HepG2 (cell line): ENCODE data around the gene ZNF23. TPM values are rescaled to one million over a fixed set of nuclear protein-coding genes. Genes with fewer than 3 reads are reported as not detected.

Source experiments
- DPF2 ChIP-seq: sonication (generic); formaldehyde crosslinking; IDR thresholded peaks from 2 replicates; pipeline ENCODE4 v1.4.0; 2020; ENCODE audit warnings: mild to moderate bottlenecking, low read depth, missing genetic modification reagents, borderline replicate concordance
- MAF1 ChIP-seq: sonication (generic); formaldehyde crosslinking; IDR thresholded peaks from 2 replicates; pipeline ENCODE4 v1.5.0; 2020; ENCODE audit warnings: missing genetic modification reagents, borderline replicate concordance
- MAFG ChIP-seq: sonication (generic); formaldehyde crosslinking; IDR thresholded peaks from 2 replicates; pipeline ENCODE4 v1.5.1; 2020; ENCODE audit warnings: mild to moderate bottlenecking, missing genetic modification reagents
- MED1 ChIP-seq: sonication (generic); formaldehyde crosslinking; IDR thresholded peaks from 2 replicates; pipeline ENCODE4 v1.4.0; 2020; ENCODE audit warnings: missing genetic modification reagents
- RXRB ChIP-seq: IDR thresholded peaks from 2 replicates; pipeline ENCODE4 v1.6.1; 2016; ENCODE audit warnings: borderline replicate concordance, missing genetic modification reagents, missing compliant biosample characterization
- ZNF121 ChIP-seq: sonication (generic); formaldehyde crosslinking; IDR thresholded peaks from 2 replicates; pipeline ENCODE4 v1.5.0; 2020; ENCODE audit warnings: mild to moderate bottlenecking, missing genetic modification reagents
- ZNF317 ChIP-seq: sonication (generic); formaldehyde crosslinking; IDR thresholded peaks from 2 replicates; pipeline ENCODE4 v1.5.0; 2020; ENCODE audit warnings: mild to moderate bottlenecking, missing genetic modification reagents
- ZNF546 ChIP-seq: sonication (generic); formaldehyde crosslinking; conservative IDR thresholded peaks from 2 replicates; pipeline ENCODE4 v1.8.1; 2023; ENCODE audit warnings: mild to moderate bottlenecking, missing genetic modification reagents
- ZNF7 ChIP-seq: IDR thresholded peaks from 2 replicates; pipeline ENCODE4 v1.6.1; 2016; ENCODE audit warnings: missing biosample characterization, missing genetic modification reagents
- ZNF709 ChIP-seq: sonication (generic); formaldehyde crosslinking; IDR thresholded peaks from 2 replicates; pipeline ENCODE4 v1.5.0; 2020; ENCODE audit warnings: mild to moderate bottlenecking, missing genetic modification reagents
- ZSCAN25 ChIP-seq: sonication (generic); formaldehyde crosslinking; IDR thresholded peaks from 2 replicates; pipeline ENCODE4 v1.8.0; 2022; ENCODE audit warnings: mild to moderate bottlenecking, missing genetic modification reagents
- polyA plus RNA-seq, 8 experiments: library from polyadenylated mRNA; depleted of rRNA in 3 of 8; stranded (reverse) in 7 of 8; unstranded in 1 of 8; fragments of >200 nt; fragmentation: Illumina TruSeq in 4 of 8; extraction: Trizol in 4 of 8; gene quantifications; 2 replicates each; pipeline versions ENCODE4 v1.2.1 to v1.2.3, GENCODE V29; 2011 to 2016; ENCODE audit warnings: low read depth in 4 of 8, missing spikeins in 1 of 8, mixed read lengths in 1 of 8; ENCODE audit not compliant: insufficient read depth in 1 of 8
- total RNA-seq, 5 experiments: library from RNA; depleted of rRNA; stranded (reverse); fragments of >200 nt; fragmentation: Illumina TruSeq; extraction: Trizol; gene quantifications; 2 replicates each; pipeline ENCODE4 v1.2.3, GENCODE V29; 2016; ENCODE audit warnings: low read depth in 1 of 5
- TF ChIP-seq, protein P1 (sequence below): sonication (generic); formaldehyde crosslinking; IDR thresholded peaks from 2 replicates; pipeline ENCODE4 v1.9.0; 2021; ENCODE audit warnings: mild to moderate bottlenecking, missing genetic modification reagents
- TF ChIP-seq, protein P2 (sequence below): sonication (generic); formaldehyde crosslinking; IDR thresholded peaks from 2 replicates; pipeline ENCODE4 v1.4.0; 2020; ENCODE audit warnings: missing genetic modification reagents, borderline replicate concordance
- TF ChIP-seq, protein P3 (sequence below): sonication (generic); formaldehyde crosslinking; IDR thresholded peaks from 2 replicates; pipeline ENCODE4 v1.5.0; 2020; ENCODE audit warnings: missing genetic modification reagents, mild to moderate bottlenecking, borderline replicate concordance
- TF ChIP-seq, protein P4 (sequence below): sonication (generic); formaldehyde crosslinking; IDR thresholded peaks from 2 replicates; pipeline ENCODE4 v1.5.0; 2020; ENCODE audit warnings: missing genetic modification reagents

Gene ZNF23
- total and polyA plus RNA-seq, 2 of the 13 experiments (the other 11 are each of a cell fraction or from before 2014, with no cell fraction given), result 8.6 to 12.2 TPM

DNA sequence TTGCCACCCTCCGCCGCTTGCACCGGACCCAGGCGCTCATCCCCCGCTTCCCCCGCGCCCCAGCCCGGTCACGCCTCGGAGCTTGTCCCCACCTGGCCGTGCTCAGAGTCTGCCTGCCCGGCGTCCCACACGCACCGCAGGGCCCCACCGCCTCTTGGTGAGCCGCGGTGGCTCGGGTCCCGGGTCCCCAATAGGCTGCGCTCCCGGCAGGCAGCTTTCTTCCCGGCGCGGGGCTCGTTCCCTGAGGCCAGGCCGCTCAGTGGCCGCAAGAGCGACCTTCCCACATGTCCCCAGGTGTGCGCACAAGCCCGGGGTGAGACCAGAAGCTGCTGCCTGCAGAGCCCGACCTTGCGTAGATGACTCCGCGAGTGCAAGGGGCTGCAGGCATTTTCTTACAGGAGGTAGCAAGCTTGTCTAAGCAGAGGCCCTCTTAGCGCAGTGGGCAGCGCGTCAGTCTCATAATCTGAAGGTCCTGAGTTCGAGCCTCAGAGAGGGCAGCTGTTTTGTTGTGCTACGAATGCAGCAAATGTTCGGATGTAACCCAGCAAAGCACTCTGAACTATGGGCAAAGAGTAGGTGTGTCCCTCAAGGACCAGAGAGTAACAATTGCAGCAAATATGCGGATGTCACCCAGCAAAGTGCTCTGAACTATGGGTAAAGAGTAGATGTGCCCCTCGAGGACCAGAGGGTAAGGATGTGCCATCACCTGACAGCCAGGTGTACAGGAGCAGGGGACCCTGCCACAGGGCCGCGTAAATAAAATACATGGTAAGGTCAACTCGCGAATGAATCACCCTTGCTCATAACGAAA lies 35.8 kb downstream of the ZNF23 start (continued):
- TF ChIP-seq, protein P1, sequence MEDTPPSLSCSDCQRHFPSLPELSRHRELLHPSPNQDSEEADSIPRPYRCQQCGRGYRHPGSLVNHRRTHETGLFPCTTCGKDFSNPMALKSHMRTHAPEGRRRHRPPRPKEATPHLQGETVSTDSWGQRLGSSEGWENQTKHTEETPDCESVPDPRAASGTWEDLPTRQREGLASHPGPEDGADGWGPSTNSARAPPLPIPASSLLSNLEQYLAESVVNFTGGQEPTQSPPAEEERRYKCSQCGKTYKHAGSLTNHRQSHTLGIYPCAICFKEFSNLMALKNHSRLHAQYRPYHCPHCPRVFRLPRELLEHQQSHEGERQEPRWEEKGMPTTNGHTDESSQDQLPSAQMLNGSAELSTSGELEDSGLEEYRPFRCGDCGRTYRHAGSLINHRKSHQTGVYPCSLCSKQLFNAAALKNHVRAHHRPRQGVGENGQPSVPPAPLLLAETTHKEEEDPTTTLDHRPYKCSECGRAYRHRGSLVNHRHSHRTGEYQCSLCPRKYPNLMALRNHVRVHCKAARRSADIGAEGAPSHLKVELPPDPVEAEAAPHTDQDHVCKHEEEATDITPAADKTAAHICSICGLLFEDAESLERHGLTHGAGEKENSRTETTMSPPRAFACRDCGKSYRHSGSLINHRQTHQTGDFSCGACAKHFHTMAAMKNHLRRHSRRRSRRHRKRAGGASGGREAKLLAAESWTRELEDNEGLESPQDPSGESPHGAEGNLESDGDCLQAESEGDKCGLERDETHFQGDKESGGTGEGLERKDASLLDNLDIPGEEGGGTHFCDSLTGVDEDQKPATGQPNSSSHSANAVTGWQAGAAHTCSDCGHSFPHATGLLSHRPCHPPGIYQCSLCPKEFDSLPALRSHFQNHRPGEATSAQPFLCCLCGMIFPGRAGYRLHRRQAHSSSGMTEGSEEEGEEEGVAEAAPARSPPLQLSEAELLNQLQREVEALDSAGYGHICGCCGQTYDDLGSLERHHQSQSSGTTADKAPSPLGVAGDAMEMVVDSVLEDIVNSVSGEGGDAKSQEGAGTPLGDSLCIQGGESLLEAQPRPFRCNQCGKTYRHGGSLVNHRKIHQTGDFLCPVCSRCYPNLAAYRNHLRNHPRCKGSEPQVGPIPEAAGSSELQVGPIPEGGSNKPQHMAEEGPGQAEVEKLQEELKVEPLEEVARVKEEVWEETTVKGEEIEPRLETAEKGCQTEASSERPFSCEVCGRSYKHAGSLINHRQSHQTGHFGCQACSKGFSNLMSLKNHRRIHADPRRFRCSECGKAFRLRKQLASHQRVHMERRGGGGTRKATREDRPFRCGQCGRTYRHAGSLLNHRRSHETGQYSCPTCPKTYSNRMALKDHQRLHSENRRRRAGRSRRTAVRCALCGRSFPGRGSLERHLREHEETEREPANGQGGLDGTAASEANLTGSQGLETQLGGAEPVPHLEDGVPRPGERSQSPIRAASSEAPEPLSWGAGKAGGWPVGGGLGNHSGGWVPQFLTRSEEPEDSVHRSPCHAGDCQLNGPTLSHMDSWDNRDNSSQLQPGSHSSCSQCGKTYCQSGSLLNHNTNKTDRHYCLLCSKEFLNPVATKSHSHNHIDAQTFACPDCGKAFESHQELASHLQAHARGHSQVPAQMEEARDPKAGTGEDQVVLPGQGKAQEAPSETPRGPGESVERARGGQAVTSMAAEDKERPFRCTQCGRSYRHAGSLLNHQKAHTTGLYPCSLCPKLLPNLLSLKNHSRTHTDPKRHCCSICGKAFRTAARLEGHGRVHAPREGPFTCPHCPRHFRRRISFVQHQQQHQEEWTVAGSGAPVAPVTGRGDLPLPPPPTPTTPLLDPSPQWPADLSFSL (CRISPR knock-in tag), result no peak
- TF ChIP-seq ZNF7, result no peak; the same call in none of the 2 replicates
- TF ChIP-seq ZNF317 (CRISPR knock-in tag), result peak; percentile 87
- peak; percentile 94 for TF ChIP-seq RXRB (CRISPR knock-in tag)
- TF ChIP-seq ZNF121 (CRISPR knock-in tag), result no peak
- peak; percentile 95 for TF ChIP-seq MED1 (CRISPR knock-in tag)
- peak; percentile 67; the same call in 1 of the 2 replicates for TF ChIP-seq DPF2 (CRISPR knock-in tag)
- TF ChIP-seq MAFG (CRISPR knock-in tag), result no peak
- TF ChIP-seq, protein P2, sequence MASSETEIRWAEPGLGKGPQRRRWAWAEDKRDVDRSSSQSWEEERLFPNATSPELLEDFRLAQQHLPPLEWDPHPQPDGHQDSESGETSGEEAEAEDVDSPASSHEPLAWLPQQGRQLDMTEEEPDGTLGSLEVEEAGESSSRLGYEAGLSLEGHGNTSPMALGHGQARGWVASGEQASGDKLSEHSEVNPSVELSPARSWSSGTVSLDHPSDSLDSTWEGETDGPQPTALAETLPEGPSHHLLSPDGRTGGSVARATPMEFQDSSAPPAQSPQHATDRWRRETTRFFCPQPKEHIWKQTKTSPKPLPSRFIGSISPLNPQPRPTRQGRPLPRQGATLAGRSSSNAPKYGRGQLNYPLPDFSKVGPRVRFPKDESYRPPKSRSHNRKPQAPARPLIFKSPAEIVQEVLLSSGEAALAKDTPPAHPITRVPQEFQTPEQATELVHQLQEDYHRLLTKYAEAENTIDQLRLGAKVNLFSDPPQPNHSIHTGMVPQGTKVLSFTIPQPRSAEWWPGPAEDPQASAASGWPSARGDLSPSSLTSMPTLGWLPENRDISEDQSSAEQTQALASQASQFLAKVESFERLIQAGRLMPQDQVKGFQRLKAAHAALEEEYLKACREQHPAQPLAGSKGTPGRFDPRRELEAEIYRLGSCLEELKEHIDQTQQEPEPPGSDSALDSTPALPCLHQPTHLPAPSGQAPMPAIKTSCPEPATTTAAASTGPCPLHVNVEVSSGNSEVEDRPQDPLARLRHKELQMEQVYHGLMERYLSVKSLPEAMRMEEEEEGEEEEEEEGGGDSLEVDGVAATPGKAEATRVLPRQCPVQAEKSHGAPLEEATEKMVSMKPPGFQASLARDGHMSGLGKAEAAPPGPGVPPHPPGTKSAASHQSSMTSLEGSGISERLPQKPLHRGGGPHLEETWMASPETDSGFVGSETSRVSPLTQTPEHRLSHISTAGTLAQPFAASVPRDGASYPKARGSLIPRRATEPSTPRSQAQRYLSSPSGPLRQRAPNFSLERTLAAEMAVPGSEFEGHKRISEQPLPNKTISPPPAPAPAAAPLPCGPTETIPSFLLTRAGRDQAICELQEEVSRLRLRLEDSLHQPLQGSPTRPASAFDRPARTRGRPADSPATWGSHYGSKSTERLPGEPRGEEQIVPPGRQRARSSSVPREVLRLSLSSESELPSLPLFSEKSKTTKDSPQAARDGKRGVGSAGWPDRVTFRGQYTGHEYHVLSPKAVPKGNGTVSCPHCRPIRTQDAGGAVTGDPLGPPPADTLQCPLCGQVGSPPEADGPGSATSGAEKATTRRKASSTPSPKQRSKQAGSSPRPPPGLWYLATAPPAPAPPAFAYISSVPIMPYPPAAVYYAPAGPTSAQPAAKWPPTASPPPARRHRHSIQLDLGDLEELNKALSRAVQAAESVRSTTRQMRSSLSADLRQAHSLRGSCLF (CRISPR knock-in tag), result peak; percentile 55; the same call in 1 of the 2 replicates
- peak; percentile 73; the same call in 1 of the 2 replicates for TF ChIP-seq ZNF709 (CRISPR knock-in tag)
- TF ChIP-seq, protein P3, sequence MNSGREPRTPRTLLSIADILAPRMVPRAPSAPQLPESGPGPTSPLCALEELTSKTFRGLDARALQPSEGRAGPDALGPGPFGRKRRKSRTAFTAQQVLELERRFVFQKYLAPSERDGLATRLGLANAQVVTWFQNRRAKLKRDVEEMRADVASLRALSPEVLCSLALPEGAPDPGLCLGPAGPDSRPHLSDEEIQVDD (CRISPR knock-in tag), result peak; percentile 72; the same call in 1 of the 2 replicates
- peak; percentile 100 for TF ChIP-seq MAF1 (CRISPR knock-in tag)
- TF ChIP-seq, protein P4, sequence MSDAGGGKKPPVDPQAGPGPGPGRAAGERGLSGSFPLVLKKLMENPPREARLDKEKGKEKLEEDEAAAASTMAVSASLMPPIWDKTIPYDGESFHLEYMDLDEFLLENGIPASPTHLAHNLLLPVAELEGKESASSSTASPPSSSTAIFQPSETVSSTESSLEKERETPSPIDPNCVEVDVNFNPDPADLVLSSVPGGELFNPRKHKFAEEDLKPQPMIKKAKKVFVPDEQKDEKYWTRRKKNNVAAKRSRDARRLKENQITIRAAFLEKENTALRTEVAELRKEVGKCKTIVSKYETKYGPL (CRISPR knock-in tag), result no peak
- TF ChIP-seq ZSCAN25 (CRISPR knock-in tag), result peak; percentile 82
- TF ChIP-seq ZNF546 (CRISPR knock-in tag), result peak; percentile 81; the same call in 1 of the 2 replicates
